ENCODE data around the gene RIMS3. TPM values are rescaled to one million over a fixed set of nuclear protein-coding genes. Genes with fewer than 3 reads are reported as not detected.

RIMS3 gene
- total RNA-seq, 1 experiment from 2014 or later, result 9.0 TPM

DNA sequence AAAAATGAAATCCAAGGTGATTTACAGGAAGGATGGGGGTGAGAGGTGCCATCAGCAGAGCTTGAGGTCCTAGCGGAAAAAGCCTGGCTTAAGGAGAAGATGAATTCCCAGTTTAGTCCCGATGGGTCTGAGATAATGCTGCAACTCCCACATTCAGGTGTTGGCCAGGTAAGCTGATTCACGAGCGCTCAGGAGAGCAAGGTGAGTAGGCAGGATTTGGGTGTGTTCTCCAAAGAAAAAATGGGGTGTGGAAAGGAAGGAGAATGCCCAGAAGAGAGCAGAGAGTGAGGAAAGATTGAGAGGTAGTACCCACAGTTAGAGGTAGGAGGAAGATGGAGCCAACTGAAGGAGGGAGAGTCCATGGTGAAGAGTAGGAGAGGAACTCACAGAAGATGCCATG is 12.5 kb downstream of the RIMS3 start (continued):
- TF ChIP-seq POLR2A (IDR thresholded peaks at IDR 0.05; ENCODE audit: borderline replicate concordance, extremely low read depth, insufficient read depth, insufficient read length), result no peak
- TF ChIP-seq CBX3 (IDR thresholded peaks at IDR 0.05; ENCODE audit: low read depth), result no peak
- TF ChIP-seq, protein P1, sequence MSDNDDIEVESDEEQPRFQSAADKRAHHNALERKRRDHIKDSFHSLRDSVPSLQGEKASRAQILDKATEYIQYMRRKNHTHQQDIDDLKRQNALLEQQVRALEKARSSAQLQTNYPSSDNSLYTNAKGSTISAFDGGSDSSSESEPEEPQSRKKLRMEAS (IDR thresholded peaks at IDR 0.05), result no peak
- TF ChIP-seq ZNF274 (IDR thresholded peaks at IDR 0.05; ENCODE audit: low read depth, low read length), result no peak

DNA sequence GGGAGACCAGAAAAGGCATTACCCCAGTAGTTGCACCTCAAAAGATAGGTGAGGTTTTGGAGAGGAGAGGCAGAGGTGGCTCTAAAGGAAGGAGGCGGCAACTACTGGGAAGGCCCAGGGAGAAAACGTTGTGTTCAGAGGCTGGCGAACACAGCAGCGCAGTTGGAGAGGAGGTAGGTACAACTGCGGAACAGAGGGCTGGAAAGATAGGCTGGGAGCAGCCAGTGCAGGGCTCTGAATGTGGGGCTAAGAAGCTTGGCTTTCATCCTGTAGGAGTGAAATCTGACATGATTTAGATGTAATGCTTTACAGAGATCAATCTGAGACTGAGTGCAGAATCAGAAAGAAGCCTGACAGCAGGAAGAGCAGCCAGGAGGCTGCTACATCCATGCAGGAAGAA is 13.0 kb downstream of the RIMS3 start:
- no peak overlapping the region for H3K4me3 ChIP-seq (replicated peaks in 1 of 2; ENCODE audit: low read depth in 1 of 2, low read length in 2 of 2)
- ChIA-PET POLR2A (no interaction called here), CTCF (no interaction called here), RAD21 (ENCODE audit: low non-redundant PET in 1 of 2, low total read pairs in 2 of 2, uncharacterized antibody in 2 of 2, unreplicated experiment in 2 of 2) (no interaction called here)
- no peaks in the 10 kb centered on the region for H4K20me1 ChIP-seq (ENCODE audit: insufficient read depth)
- no peaks in the 10 kb centered on the region for H3K27me3 ChIP-seq (ENCODE audit: insufficient read depth, low read length)
- H3K36me3 ChIP-seq (ENCODE audit: control insufficient read depth in 1 of 2, insufficient read depth in 2 of 2, low read length in 2 of 2), result no peaks in the 10 kb centered on the region
- no peaks in the 10 kb centered on the region for H3K9me3 ChIP-seq (ENCODE audit: control insufficient read depth in 1 of 2, insufficient read depth in 1 of 2, low read depth in 1 of 2, low read length in 2 of 2)
- H3K79me2 ChIP-seq (ENCODE audit: insufficient read depth, low read length), result no peaks in the 10 kb centered on the region
- intact Hi-C loops (cut with micrococcal nuclease), result no loop called here
- H3K9me2 ChIP-seq (ENCODE audit: insufficient read depth), result no peaks in the 10 kb centered on the region
- DNase-seq (ENCODE audit: low read depth, low spot score) (no peak), ATAC-seq (no peak)
- no peak overlapping the region for H2AFZ ChIP-seq (ENCODE audit: low read depth, low read length, poor library complexity, severe bottlenecking)
- H3K4me2 ChIP-seq (ENCODE audit: low read length), result no peak overlapping the region
- no peak overlapping the region for H3K27ac ChIP-seq (ENCODE audit: low read depth, low read length)
- peaks cover 2 to 38% of the 10 kb centered on the region in 2 experiments for H3K4me1 ChIP-seq (ENCODE audit: control insufficient read depth in 1 of 2, insufficient read depth in 2 of 2, low read length in 2 of 2)
- H3K9ac ChIP-seq (ENCODE audit: low read length), result no peak overlapping the region
- BruUV-seq (replicated peaks), result no TSS peak
- no peak for TF ChIP-seq ELF1 (IDR thresholded peaks at IDR 0.05; ENCODE audit: borderline replicate concordance, low read depth)
- TF ChIP-seq POLR2AphosphoS5 (IDR thresholded peaks at IDR 0.05; ENCODE audit: low read depth, low read length), result no peak
- no peak for TF ChIP-seq POLR2A (IDR thresholded peaks at IDR 0.05; ENCODE audit: borderline replicate concordance, extremely low read depth, insufficient read depth, insufficient read length)
- no peak for TF ChIP-seq SRF (IDR thresholded peaks at IDR 0.05; ENCODE audit: low read depth)
- no peak for TF ChIP-seq YY1 (IDR thresholded peaks at IDR 0.05; ENCODE audit: extremely low read depth, insufficient replicate concordance, low read depth, low read length)
- TF ChIP-seq CEBPB (IDR thresholded peaks at IDR 0.05; ENCODE audit: low read depth), result no peak
- no peak for TF ChIP-seq ZFX (IDR thresholded peaks at IDR 0.05)

Data from HCT116 (cell line).